Measurements from ENCODE around the gene ARFGEF2.
"Not testable (repeated sequence)": the region's sequence is repeated elsewhere in the genome, so short reads cannot be mapped to it uniquely, and the experiment has no call there.

ARFGEF2 gene

GRCh38 chr20:48921168-48921882, at the start of gene ARFGEF2:
ARFGEF2 (plus strand) TSS chr20:48921711; CDS start chr20:48921890, 179 bp downstream.
- no peak for FAIRE-seq

GRCh38 chr20:48875233-48875913, 46.1 kb upstream of the ARFGEF2 start:
- FAIRE-seq: no peak

GRCh38 chr20:48875914-48876240, 45.6 kb upstream of the ARFGEF2 start:
- FAIRE-seq: no peak

GRCh38 chr20:48877304-48877703, 44.2 kb upstream of the ARFGEF2 start:
- FAIRE-seq: no peak

- no peak for FAIRE-seq
These were observed 42.8 kb upstream of the ARFGEF2 start for GRCh38 chr20:48878534-48879248.

- no peak for FAIRE-seq
These were observed 41.8 kb upstream of the ARFGEF2 start for GRCh38 chr20:48879612-48880245.

- FAIRE-seq: no peak
These were observed 41.2 kb upstream of the ARFGEF2 start for GRCh38 chr20:48880331-48880730.

GRCh38 chr20:48880981-48881657, 40.4 kb upstream of the ARFGEF2 start:
- no peak for FAIRE-seq

- FAIRE-seq: no peak
These were observed 36.3 kb upstream of the ARFGEF2 start for GRCh38 chr20:48885237-48885636.

- FAIRE-seq: no peak
These were observed 35.3 kb upstream of the ARFGEF2 start for GRCh38 chr20:48886194-48886593.

- FAIRE-seq: no peak
These were observed 34.7 kb upstream of the ARFGEF2 start for GRCh38 chr20:48886811-48887210.

GRCh38 chr20:48888517-48888916, 33.0 kb upstream of the ARFGEF2 start:
- not testable (repeated sequence) for FAIRE-seq

GRCh38 chr20:48889140-48889790, 32.2 kb upstream of the ARFGEF2 start:
- FAIRE-seq: no peak

GRCh38 chr20:48891235-48892048, 30.1 kb upstream of the ARFGEF2 start:
- no peak for FAIRE-seq

GRCh38 chr20:48892049-48892470, 29.5 kb upstream of the ARFGEF2 start:
- no peak for FAIRE-seq

- no peak for FAIRE-seq
These were observed 28.6 kb upstream of the ARFGEF2 start for GRCh38 chr20:48892891-48893290.

GRCh38 chr20:48893374-48893773, 28.1 kb upstream of the ARFGEF2 start:
- no peak for FAIRE-seq

- no peak for FAIRE-seq
These were observed 24.1 kb upstream of the ARFGEF2 start for GRCh38 chr20:48897305-48898010.

GRCh38 chr20:48898210-48898609, 23.3 kb upstream of the ARFGEF2 start:
- no peak for FAIRE-seq

GRCh38 chr20:48898896-48899530, 22.5 kb upstream of the ARFGEF2 start:
- FAIRE-seq: no peak
